Subcutaneous abdominal adipose tissue (tissue), 5 donors: ENCODE results near the gene SERTM1.

Source experiments
- H3K27ac ChIP-seq: one replicate; pipeline ENCODE4 v1.7.0; 2013; ENCODE audit warnings: low read depth, mild to moderate bottlenecking, inconsistent platforms, low read length, moderate library complexity
- H3K27me3 ChIP-seq, 5 donors: one replicate each; pipeline ENCODE4 v1.7.0; 2013; ENCODE audit warnings: low read length in 5 of 5, inconsistent platforms in 1 of 5; ENCODE audit not compliant: control insufficient read depth in 5 of 5, insufficient read depth in 4 of 5
- H3K36me3 ChIP-seq, 5 donors: one replicate each; pipeline ENCODE4 v1.7.0; 2013; ENCODE audit warnings: low read length in 5 of 5; ENCODE audit not compliant: control insufficient read depth in 5 of 5, insufficient read depth in 5 of 5
- H3K4me1 ChIP-seq, 5 donors: one replicate each; pipeline ENCODE4 v1.7.0; 2013; ENCODE audit warnings: low read length in 5 of 5, mild to moderate bottlenecking in 3 of 5, moderate library complexity in 1 of 5; ENCODE audit not compliant: control insufficient read depth in 5 of 5, insufficient read depth in 5 of 5
- H3K4me3 ChIP-seq, 5 donors: one replicate each; pipeline ENCODE4 v1.7.0; 2013; ENCODE audit warnings: low read length in 5 of 5, low read depth in 1 of 5
- H3K9ac ChIP-seq, 5 donors: one replicate each; pipeline ENCODE4 v1.7.0; 2013; ENCODE audit warnings: low read length in 5 of 5, mild to moderate bottlenecking in 4 of 5, moderate library complexity in 3 of 5
- H3K9me3 ChIP-seq, 5 donors: one replicate each; pipeline ENCODE4 v1.7.0; 2013; ENCODE audit warnings: low read length in 5 of 5; ENCODE audit not compliant: control insufficient read depth in 5 of 5
- donor health status: healthy.
- donor health status: healthy.
- donor health status: healthy.
- donor health status: healthy.
- donor health status: healthy.

Gene SERTM1

DNA sequence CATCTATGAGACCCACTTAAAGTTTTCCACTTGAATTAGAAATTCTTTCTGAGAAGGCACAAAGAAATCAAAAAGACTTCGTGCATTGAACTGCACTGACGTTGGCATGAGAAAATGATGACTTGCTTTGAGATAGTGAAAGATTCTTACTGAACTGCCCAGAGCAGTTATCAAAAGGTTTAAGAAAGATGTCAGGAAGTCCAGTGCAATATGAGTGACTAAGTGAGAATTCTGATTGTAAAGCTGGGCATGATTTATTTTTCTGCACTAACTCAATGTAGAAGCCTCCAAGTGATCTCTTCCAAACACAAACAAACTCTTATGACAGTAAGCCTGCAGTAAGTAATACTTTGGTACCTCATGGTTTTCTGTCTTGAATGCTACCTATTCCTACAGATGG, 52.1 kb downstream of the SERTM1 start:
- Histone ChIP-seq H3K4me3 (no peak overlapping the region), H3K4me1 (no peaks in the 10 kb centered on the region), H3K27me3 (no peaks in the 10 kb centered on the region), H3K36me3 (no peaks in the 10 kb centered on the region), H3K9me3 (no peaks in the 10 kb centered on the region), H3K9ac (no peak overlapping the region), H3K27ac (no peak overlapping the region)

GRCh38 chr13:36728006-36728405, 54.2 kb downstream of the SERTM1 start:
- H3K9ac ChIP-seq = no peak overlapping the region
- no peaks in the 10 kb centered on the region for H3K4me1 ChIP-seq
- no peak overlapping the region for H3K4me3 ChIP-seq
- no peak overlapping the region for H3K27ac ChIP-seq
- no peaks in the 10 kb centered on the region for H3K9me3 ChIP-seq
- H3K36me3 ChIP-seq = no peaks in the 10 kb centered on the region
- H3K27me3 ChIP-seq = no peaks in the 10 kb centered on the region

DNA sequence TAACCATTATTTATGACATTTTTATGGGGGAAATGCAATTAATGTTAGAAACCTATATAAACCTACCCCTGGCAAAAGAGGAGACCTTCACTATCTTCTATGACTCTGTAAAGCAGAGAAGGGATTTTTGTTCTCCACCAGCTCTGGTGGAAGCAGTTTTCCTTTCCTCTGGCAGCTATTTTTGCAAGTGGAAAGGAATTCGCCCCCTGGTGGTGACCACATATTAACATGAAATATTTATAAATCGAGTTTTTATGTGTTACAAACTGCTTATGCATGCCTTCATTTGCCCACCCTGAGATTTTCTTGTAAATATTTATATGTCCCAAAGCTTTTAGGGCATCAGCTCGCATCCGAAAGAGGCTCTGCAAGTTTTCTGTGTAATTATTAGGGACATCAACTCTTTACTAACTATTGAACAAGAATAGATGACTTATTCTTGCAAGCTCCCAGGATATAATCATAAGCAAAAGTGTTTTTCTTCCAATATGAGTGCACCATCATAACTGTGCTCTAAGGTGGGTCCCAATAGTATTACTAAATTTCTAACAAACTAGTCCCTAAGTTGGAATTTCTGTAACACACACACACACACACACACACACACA, 62.4 kb downstream of the SERTM1 start:
- Histone ChIP-seq H3K9me3 (no peaks in the 10 kb centered on the region), H3K9ac (no peak overlapping the region), H3K27ac (no peak overlapping the region), H3K27me3 (no peaks in the 10 kb centered on the region), H3K36me3 (no peaks in the 10 kb centered on the region), H3K4me1 (no peaks in the 10 kb centered on the region), H3K4me3 (no peak overlapping the region)

DNA sequence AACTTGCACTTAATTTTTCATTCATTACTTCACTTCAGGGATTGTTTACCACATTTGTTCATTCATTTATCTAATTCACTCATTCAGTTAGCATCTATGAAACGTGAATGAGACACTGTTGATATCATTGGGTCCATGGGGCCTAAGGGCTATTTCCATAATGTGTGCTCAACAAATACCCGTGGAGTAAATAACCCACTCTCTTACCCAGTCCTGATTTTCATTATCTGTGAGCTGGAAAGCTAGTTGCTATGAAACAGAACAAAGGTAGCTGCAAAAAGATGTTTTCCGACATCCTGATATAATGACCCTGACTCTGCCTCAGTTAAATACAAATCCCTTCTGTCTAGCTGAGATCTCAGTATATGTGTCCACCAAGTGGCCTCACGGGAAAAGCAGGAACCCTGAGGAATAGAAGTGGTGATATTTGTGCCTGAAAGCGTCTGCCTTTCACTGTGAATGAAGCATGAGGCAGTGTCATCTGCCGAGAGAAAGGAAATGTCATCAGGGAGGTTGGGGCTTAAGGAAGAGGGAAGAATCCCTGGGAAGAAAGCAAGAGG, 63.8 kb downstream of the SERTM1 start:
- H3K27me3 ChIP-seq = no peaks in the 10 kb centered on the region
- H3K4me1 ChIP-seq = no peaks in the 10 kb centered on the region
- no peak overlapping the region for H3K27ac ChIP-seq
- H3K9me3 ChIP-seq = no peaks in the 10 kb centered on the region
- no peak overlapping the region for H3K4me3 ChIP-seq
- H3K9ac ChIP-seq = no peak overlapping the region
- no peaks in the 10 kb centered on the region for H3K36me3 ChIP-seq

GRCh38 chr13:36745436-36745835, 71.6 kb downstream of the SERTM1 start:
- H3K36me3 ChIP-seq = no peaks in the 10 kb centered on the region
- no peaks in the 10 kb centered on the region for H3K9me3 ChIP-seq
- no peak overlapping the region for H3K4me3 ChIP-seq
- H3K27me3 ChIP-seq = no peaks in the 10 kb centered on the region
- no peaks in the 10 kb centered on the region for H3K4me1 ChIP-seq
- no peak overlapping the region for H3K27ac ChIP-seq
- H3K9ac ChIP-seq = no peak overlapping the region

DNA sequence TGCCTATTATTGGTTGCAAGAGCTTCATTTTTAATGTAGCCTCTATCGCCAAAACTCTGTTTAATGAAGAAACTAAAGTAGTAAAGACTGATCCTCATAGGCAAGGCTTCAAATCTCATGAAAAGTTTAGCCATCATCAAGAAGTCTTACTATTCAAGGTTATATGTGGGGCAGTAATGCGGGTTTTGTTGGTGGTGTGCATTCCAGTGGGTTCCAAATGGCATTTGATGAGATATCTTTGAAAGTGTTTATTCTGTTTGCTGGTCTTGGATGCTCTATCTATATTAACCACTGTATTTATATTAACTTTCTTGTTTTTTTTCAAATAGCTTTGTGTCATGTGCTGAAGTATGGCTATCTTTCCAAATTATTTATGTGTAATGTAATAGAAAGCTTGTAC, 72.2 kb downstream of the SERTM1 start:
- no peak overlapping the region for H3K4me3 ChIP-seq
- no peak overlapping the region for H3K9ac ChIP-seq
- no peaks in the 10 kb centered on the region for H3K9me3 ChIP-seq
- H3K27ac ChIP-seq = no peak overlapping the region
- H3K4me1 ChIP-seq = no peaks in the 10 kb centered on the region
- no peaks in the 10 kb centered on the region for H3K27me3 ChIP-seq
- H3K36me3 ChIP-seq = no peaks in the 10 kb centered on the region
